Measurements from ENCODE around the gene THBS2.

- TF ChIP-seq CTCF (conservative IDR thresholded peaks at IDR 0.05 in 1 of 2, IDR thresholded peaks at IDR 0.05 in 1 of 2; ENCODE audit: low read depth in 1 of 2, low read length in 2 of 2) = no peak
- no peak for TF ChIP-seq EZH2 (IDR thresholded peaks at IDR 0.05; ENCODE audit: low read length, missing control alignments)
Observed at GRCh38 chr6:169231790-169232506, 21.7 kb downstream of the THBS2 start.

Data from fibroblast of lung (primary cell).